KOPT-K1 (cell line): ENCODE measurements around the gene ZMAT5.

ENCODE experiments used
- H3K27ac ChIP-seq: fragments of 200-600 bp; sonication (generic); 2 replicates; pipeline ENCODE4 v1.5.1; 2016; ENCODE audit warnings: antibody characterized with exemption, mild to moderate bottlenecking, low read depth, low read length; ENCODE audit not compliant: poor library complexity, severe bottlenecking
- H3K36me3 ChIP-seq: fragments of 200-600 bp; sonication (generic); 2 replicates; pipeline ENCODE4 v1.5.1; 2017; ENCODE audit warnings: antibody characterized with exemption, mild to moderate bottlenecking, low read length, moderate library complexity; ENCODE audit not compliant: insufficient read depth
- H3K9me3 ChIP-seq: fragments of 200-600 bp; sonication (generic); 2 replicates; pipeline ENCODE4 v1.5.1; 2017; ENCODE audit warnings: antibody characterized with exemption, low read length, mild to moderate bottlenecking; ENCODE audit not compliant: insufficient read depth, poor library complexity, severe bottlenecking

Gene ZMAT5

GRCh38 chr22:29751669-29752068, 15.1 kb downstream of the ZMAT5 start:
- H3K36me3 ChIP-seq = peaks cover 4% of the 10 kb centered on the region; the same call in 1 of the 2 replicates
- peak overlapping the region; percentile 71 for H3K27ac ChIP-seq

GRCh38 chr22:29750559-29751538, 16.0 kb downstream of the ZMAT5 start:
- H3K36me3 ChIP-seq = peaks cover 4% of the 10 kb centered on the region; the same call in 1 of the 2 replicates

More at GRCh38 chr22:29751669-29752068, 15.1 kb downstream of the ZMAT5 start:
- no peaks in the 10 kb centered on the region for H3K9me3 ChIP-seq

DNA sequence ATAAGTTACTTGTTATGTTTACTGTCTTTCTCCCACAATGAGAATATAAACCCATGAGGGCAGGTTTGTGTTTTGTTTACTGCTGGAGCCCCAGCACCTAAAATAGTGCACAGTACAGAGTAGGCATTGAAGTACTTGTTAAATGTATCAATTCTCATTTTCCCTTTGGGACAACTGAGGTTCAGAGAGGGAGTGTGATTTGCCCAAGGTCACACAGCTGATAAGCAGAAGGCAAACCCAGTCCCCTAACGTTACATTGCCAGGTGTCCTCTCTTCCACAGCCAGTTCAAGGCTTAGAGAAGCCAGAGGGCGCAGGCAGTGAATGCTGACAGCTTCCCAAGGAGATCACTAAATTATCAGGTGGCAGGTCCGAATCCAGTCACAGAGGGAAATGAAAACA, 16.8 kb downstream of the ZMAT5 start:
- Histone ChIP-seq H3K9me3 (no peaks in the 10 kb centered on the region), H3K27ac (peak overlapping the region; percentile 71), H3K36me3 (peaks cover 4% of the 10 kb centered on the region; the same call in 1 of the 2 replicates)

More at GRCh38 chr22:29750559-29751538, 16.0 kb downstream of the ZMAT5 start:
- no peaks in the 10 kb centered on the region for H3K9me3 ChIP-seq
- H3K27ac ChIP-seq = peak overlapping the region; percentile 71

- H3K9me3 ChIP-seq = no peaks in the 10 kb centered on the region
- H3K27ac ChIP-seq = peak overlapping the region; percentile 1
- H3K36me3 ChIP-seq = peaks cover 4% of the 10 kb centered on the region; the same call in 1 of the 2 replicates
Observed at GRCh38 chr22:29748248-29748893, 18.4 kb downstream of the ZMAT5 start.

DNA sequence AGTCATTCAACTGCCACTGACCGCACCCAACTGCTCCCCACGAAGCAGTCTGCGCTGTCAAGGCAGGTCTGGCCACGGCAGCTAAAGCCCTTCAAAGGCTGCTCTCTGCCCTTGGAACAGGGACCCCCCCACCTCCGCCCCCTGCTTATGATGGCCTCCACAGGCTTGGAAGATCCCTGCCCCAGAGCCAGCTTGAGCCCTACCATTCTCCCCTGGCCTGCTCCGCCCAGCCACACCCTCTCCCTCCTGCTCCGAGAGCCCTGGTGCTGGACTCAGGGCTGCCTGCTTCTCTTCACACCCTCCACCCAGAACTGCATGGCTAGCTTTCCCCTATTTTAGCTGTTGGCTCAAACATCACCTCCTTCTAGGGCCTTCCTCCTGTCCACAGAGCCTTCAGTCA, 19.0 kb downstream of the ZMAT5 start:
- H3K9me3 ChIP-seq = no peaks in the 10 kb centered on the region
- peaks cover 4% of the 10 kb centered on the region; the same call in 1 of the 2 replicates for H3K36me3 ChIP-seq
- H3K27ac ChIP-seq = no peak overlapping the region

DNA sequence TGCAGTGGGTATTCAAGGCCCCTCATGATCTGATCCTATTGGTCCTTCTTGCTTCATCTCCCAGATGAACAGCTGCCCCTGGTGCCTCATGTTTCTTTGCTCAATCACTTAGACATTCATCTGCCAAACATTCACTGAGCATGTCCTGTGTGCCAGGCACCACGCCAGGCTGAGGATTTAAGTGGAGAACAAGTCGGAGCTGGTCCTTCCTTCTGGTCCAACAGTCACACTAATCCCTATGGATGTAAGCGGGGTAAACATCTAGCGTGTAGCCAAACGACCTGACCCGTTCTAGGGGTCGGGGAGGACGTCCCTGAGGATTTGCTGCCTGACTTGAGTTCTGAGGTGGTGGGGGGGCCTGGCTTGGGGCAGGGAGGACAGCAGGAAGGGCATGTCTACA, 21.9 kb downstream of the ZMAT5 start:
- Histone ChIP-seq H3K27ac (no peak overlapping the region), H3K9me3 (no peaks in the 10 kb centered on the region), H3K36me3 (peaks cover 4% of the 10 kb centered on the region; the same call in 1 of the 2 replicates)

DNA sequence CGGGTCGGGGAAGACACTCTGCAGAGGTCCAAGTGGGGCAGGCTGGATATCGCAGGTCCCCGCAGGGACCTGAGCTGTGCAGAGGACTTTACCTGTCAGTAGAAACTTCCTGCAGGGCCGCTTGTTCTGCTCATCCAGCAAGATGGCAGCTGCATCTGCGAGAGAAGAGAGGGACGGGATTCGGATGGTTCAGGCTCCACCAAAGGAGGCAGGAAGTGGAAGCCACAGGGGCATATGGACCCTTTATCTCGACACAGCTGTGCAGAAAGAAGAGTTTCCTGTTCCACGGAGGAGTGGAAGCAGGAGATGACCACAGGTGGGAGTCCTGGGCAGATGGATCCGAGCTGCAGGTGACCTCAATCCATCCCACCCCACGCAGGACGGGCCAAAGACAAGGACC, 24.5 kb downstream of the ZMAT5 start:
- Histone ChIP-seq H3K27ac (peak overlapping the region; percentile 64), H3K9me3 (no peaks in the 10 kb centered on the region), H3K36me3 (no peaks in the 10 kb centered on the region; the same call in 1 of the 2 replicates)

GRCh38 chr22:29741926-29742325, 24.9 kb downstream of the ZMAT5 start:
- Histone ChIP-seq H3K36me3 (no peaks in the 10 kb centered on the region; the same call in 1 of the 2 replicates), H3K9me3 (no peaks in the 10 kb centered on the region), H3K27ac (peak overlapping the region; percentile 64)

- no peaks in the 10 kb centered on the region for H3K9me3 ChIP-seq
- H3K27ac ChIP-seq = no peak overlapping the region
- no peaks in the 10 kb centered on the region; the same call in 1 of the 2 replicates for H3K36me3 ChIP-seq
Observed at GRCh38 chr22:29740216-29740615, 26.6 kb downstream of the ZMAT5 start.

DNA sequence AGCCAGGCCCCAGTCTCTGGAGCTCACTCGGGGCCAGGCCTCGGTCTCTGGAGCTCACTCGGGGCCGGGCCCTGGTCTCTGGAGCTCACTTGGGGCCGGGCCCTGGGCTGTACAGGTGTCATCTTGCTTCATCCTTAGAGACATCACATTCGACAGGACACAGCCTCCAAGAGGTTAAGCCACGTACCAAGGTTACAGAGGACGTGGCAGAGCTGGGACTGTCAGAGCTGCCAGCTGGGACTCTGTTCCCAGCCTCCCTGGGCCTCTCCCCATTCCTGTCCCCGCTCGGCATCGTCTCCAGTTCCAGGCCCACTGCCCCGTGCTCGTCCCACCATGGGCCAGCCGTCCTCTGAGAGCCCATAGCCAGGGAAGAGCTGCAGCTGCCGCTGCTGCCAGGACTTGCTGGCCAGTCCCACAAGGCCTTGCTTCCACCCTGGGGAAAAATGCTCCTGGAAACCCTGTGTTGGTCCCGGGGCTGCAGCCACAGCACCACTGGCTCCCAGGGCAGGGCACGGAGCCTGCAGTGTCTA, 27.4 kb downstream of the ZMAT5 start:
- no peaks in the 10 kb centered on the region for H3K9me3 ChIP-seq
- no peaks in the 10 kb centered on the region; the same call in 1 of the 2 replicates for H3K36me3 ChIP-seq
- H3K27ac ChIP-seq = no peak overlapping the region

DNA sequence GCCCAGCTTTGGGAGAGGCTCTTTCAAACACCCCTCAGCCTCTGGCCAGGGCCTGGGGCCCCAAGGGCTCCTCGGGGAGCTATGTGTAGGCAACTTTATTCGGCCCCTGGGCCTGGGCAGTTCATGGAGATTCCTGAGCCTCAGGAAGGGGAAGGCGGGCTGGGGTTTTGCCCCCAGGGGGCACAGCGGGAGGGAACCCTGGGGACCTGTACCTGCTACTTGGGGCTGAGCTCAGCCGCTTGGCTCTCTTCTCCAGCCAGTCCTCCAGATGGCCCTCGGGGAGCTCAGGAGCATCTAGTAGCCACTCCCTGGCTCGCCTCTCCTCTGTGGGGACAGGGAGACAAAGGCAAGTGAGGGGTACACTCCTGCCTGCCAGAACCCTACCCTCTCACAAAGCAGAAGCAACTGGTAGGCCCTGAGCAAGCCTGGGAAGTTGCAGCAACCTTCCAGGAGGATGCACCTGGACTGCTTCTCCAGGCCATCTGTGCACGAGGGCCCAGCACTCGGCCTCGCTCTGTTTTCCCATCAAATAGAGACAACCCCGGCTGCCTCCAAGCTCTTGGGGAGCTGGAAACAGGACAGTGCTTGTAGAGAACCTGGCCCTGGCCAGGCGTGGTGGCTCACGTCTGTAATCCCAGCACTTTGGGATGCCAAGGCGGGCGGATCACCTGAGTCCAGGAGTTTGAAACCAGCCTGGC, 28.5 kb downstream of the ZMAT5 start:
- H3K36me3 ChIP-seq = no peaks in the 10 kb centered on the region; the same call in 1 of the 2 replicates

GRCh38 chr22:29737251-29738117, 29.3 kb downstream of the ZMAT5 start:
- Histone ChIP-seq H3K9me3 (no peaks in the 10 kb centered on the region), H3K36me3 (no peaks in the 10 kb centered on the region; the same call in 1 of the 2 replicates), H3K27ac (no peak overlapping the region)

More for the DNA sequence above, 28.5 kb downstream of the ZMAT5 start:
- Histone ChIP-seq H3K9me3 (no peaks in the 10 kb centered on the region), H3K27ac (no peak overlapping the region)

- Histone ChIP-seq H3K9me3 (no peaks in the 10 kb centered on the region), H3K36me3 (no peaks in the 10 kb centered on the region; the same call in 1 of the 2 replicates), H3K27ac (no peak overlapping the region)
Observed at GRCh38 chr22:29735416-29735815, 31.4 kb downstream of the ZMAT5 start.

DNA sequence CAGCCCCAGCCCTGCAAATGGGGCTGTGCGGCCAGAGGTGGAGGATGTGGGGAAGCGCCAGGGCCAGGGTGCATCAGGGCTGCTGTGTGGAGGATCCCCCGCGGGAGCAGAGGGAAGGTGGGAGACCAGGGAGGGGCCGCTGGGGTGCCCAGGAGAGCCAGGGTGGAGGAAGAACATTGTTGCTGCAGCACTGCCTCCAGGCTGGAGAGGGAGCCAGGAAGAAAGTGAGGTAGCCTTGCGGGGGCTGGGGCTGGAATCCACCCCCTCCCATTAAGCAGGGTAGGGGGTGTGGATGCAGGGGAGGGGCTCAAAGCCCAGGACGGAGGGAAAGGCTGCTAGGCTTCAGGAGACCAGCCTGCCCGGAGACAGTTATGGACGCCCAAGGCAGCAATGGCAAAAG, 32.0 kb downstream of the ZMAT5 start:
- no peaks in the 10 kb centered on the region; the same call in 1 of the 2 replicates for H3K36me3 ChIP-seq
- no peak overlapping the region for H3K27ac ChIP-seq
- no peaks in the 10 kb centered on the region for H3K9me3 ChIP-seq
